ENCODE data around the gene FOS.
"Not testable (repeated sequence)": the region's sequence is repeated elsewhere in the genome, so short reads cannot be mapped to it uniquely, and the experiment has no call there.

DNA sequence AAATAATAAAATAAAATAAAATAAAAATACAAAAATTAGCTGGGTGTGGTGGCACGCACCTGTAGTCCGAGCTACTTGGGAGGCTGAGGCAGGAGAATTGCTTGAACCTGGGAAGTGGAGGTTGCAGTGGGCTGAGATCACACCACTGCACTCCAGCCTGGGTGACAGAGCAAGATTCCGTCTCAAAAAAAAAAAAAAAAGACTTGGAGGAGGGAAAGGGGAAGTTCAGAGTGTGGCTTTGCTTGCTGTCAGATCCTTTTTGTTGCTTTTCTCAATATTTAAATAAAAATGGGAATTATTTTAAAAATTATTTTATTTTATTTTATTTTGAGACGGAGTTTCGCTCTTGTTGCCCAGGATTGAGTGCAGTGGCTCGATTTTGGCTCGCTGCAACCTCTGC, 43.4 kb upstream of the FOS start:
- TF ChIP-seq EZH2 (IDR thresholded peaks at IDR 0.05): not testable (repeated sequence)
- TF ChIP-seq, protein P1, sequence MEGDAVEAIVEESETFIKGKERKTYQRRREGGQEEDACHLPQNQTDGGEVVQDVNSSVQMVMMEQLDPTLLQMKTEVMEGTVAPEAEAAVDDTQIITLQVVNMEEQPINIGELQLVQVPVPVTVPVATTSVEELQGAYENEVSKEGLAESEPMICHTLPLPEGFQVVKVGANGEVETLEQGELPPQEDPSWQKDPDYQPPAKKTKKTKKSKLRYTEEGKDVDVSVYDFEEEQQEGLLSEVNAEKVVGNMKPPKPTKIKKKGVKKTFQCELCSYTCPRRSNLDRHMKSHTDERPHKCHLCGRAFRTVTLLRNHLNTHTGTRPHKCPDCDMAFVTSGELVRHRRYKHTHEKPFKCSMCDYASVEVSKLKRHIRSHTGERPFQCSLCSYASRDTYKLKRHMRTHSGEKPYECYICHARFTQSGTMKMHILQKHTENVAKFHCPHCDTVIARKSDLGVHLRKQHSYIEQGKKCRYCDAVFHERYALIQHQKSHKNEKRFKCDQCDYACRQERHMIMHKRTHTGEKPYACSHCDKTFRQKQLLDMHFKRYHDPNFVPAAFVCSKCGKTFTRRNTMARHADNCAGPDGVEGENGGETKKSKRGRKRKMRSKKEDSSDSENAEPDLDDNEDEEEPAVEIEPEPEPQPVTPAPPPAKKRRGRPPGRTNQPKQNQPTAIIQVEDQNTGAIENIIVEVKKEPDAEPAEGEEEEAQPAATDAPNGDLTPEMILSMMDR (IDR thresholded peaks at IDR 0.05): not testable (repeated sequence)

Measured in neural progenitor cell (in vitro differentiated cells).